Ovary (tissue), 3 donors: ENCODE results near the gene GLTP.

Experiments
- CTCF ChIP-seq, 3 donors: fragments of 450-650 bp in 2 of 3; fragments of 200-600 bp in 1 of 3; IDR thresholded peaks; one replicate each; pipeline versions ENCODE4 v1.5.1 to v1.8.0; 2016 to 2022; ENCODE audit warnings: antibody characterized with exemption in 3 of 3, mild to moderate bottlenecking in 1 of 3
- POLR2A ChIP-seq: fragments of 450-650 bp; IDR thresholded peaks from one replicate; pipeline ENCODE4 v1.6.1; 2017; ENCODE audit warnings: antibody characterized with exemption, mild to moderate bottlenecking, moderate library complexity
- donor health status: DM: no; HTN: no; CAD: no.

GRCh38 chr12:109827080-109827479, 53.3 kb downstream of the GLTP start:
- TF ChIP-seq POLR2A: no peak
- no peak for TF ChIP-seq CTCF (IDR thresholded peaks at IDR 0.05)
